HUES48 (cell line): Measurements from ENCODE around the gene MBP.

Source experiments
- H3K27ac ChIP-seq: one replicate; pipeline ENCODE4 v1.7.0; 2013; ENCODE audit warnings: low read depth, low read length, inconsistent platforms
- H3K27me3 ChIP-seq: 2 replicates; pipeline ENCODE4 v1.6.1; 2013; ENCODE audit warnings: mild to moderate bottlenecking, low read length; ENCODE audit not compliant: control insufficient read depth, insufficient read depth
- H3K36me3 ChIP-seq: 2 replicates; pipeline ENCODE4 v1.6.1; 2013; ENCODE audit warnings: low read length; ENCODE audit not compliant: control insufficient read depth, insufficient read depth
- H3K4me1 ChIP-seq: 2 replicates; pipeline ENCODE4 v1.6.1; 2013; ENCODE audit warnings: mild to moderate bottlenecking, low read length; ENCODE audit not compliant: control insufficient read depth, insufficient read depth
- H3K4me3 ChIP-seq: 2 replicates; pipeline ENCODE4 v1.5.1; 2013; ENCODE audit warnings: mild to moderate bottlenecking, low read depth, low read length
- H3K9ac ChIP-seq: 2 replicates; pipeline ENCODE4 v1.6.1; 2013; ENCODE audit warnings: mild to moderate bottlenecking, low read depth, low read length, moderate library complexity
- H3K9me3 ChIP-seq: 2 replicates; pipeline ENCODE4 v1.6.1; 2013; ENCODE audit warnings: low read length; ENCODE audit not compliant: control insufficient read depth, insufficient read depth

The MBP gene

GRCh38 chr18:77140439-77141109 is 8.0 kb upstream of the MBP start:
- Histone ChIP-seq H3K4me1 (no peaks in the 10 kb centered on the region), H3K27ac (no peak overlapping the region), H3K36me3 (no peaks in the 10 kb centered on the region), H3K4me3 (no peak overlapping the region), H3K27me3 (no peaks in the 10 kb centered on the region), H3K9ac (no peak overlapping the region), H3K9me3 (peaks cover 16% of the 10 kb centered on the region; the same call in 1 of the 2 replicates)

- Histone ChIP-seq H3K9ac (no peak overlapping the region), H3K27me3 (no peaks in the 10 kb centered on the region), H3K36me3 (no peaks in the 10 kb centered on the region), H3K9me3 (peaks cover 16% of the 10 kb centered on the region; the same call in 1 of the 2 replicates), H3K4me1 (no peaks in the 10 kb centered on the region), H3K27ac (no peak overlapping the region), H3K4me3 (no peak overlapping the region)
These were observed 7.4 kb upstream of the MBP start for GRCh38 chr18:77140030-77140429.

- Histone ChIP-seq H3K27ac (no peak overlapping the region), H3K9me3 (peaks cover 16% of the 10 kb centered on the region; the same call in 1 of the 2 replicates), H3K27me3 (peaks cover 2% of the 10 kb centered on the region), H3K36me3 (no peaks in the 10 kb centered on the region), H3K4me3 (no peak overlapping the region), H3K9ac (no peak overlapping the region), H3K4me1 (no peaks in the 10 kb centered on the region)
These were observed 7.0 kb upstream of the MBP start for GRCh38 chr18:77139619-77140018.

- no peaks in the 10 kb centered on the region for H3K36me3 ChIP-seq
- H3K27ac ChIP-seq = no peak overlapping the region
- peaks cover 7% of the 10 kb centered on the region; the same call in 1 of the 2 replicates for H3K9me3 ChIP-seq
- H3K4me3 ChIP-seq = no peak overlapping the region
- peaks cover 8% of the 10 kb centered on the region; the same call in 1 of the 2 replicates for H3K4me1 ChIP-seq
- no peak overlapping the region for H3K9ac ChIP-seq
- H3K27me3 ChIP-seq = peaks cover 16% of the 10 kb centered on the region
These were observed 5.7 kb upstream of the MBP start for GRCh38 chr18:77138270-77138669.

- Histone ChIP-seq H3K27ac (no peak overlapping the region), H3K9ac (no peak overlapping the region), H3K4me3 (no peak overlapping the region), H3K9me3 (peaks cover 3% of the 10 kb centered on the region; the same call in 1 of the 2 replicates), H3K4me1 (peaks cover 10% of the 10 kb centered on the region; the same call in 1 of the 2 replicates), H3K36me3 (no peaks in the 10 kb centered on the region), H3K27me3 (peaks cover 20% of the 10 kb centered on the region)
These were observed 5.3 kb upstream of the MBP start for GRCh38 chr18:77137851-77138250.

GRCh38 chr18:77136871-77137665 is 4.5 kb upstream of the MBP start:
- Histone ChIP-seq H3K36me3 (no peaks in the 10 kb centered on the region), H3K27ac (no peak overlapping the region), H3K4me1 (peaks cover 10% of the 10 kb centered on the region; the same call in 1 of the 2 replicates), H3K9me3 (no peaks in the 10 kb centered on the region; the same call in 1 of the 2 replicates), H3K9ac (no peak overlapping the region), H3K27me3 (peaks cover 22% of the 10 kb centered on the region), H3K4me3 (no peak overlapping the region)

- H3K27ac ChIP-seq = no peak overlapping the region
- H3K27me3 ChIP-seq = peaks cover 29% of the 10 kb centered on the region
- H3K4me3 ChIP-seq = no peak overlapping the region
- H3K9me3 ChIP-seq = no peaks in the 10 kb centered on the region
- no peaks in the 10 kb centered on the region for H3K36me3 ChIP-seq
- peaks cover 10% of the 10 kb centered on the region; the same call in 1 of the 2 replicates for H3K4me1 ChIP-seq
- no peak overlapping the region for H3K9ac ChIP-seq
These were observed 3.6 kb upstream of the MBP start for GRCh38 chr18:77136076-77136718.

GRCh38 chr18:77135339-77136075 is 2.9 kb upstream of the MBP start:
- no peak overlapping the region for H3K27ac ChIP-seq
- H3K4me3 ChIP-seq = no peak overlapping the region
- no peak overlapping the region for H3K9ac ChIP-seq
- H3K36me3 ChIP-seq = no peaks in the 10 kb centered on the region
- no peaks in the 10 kb centered on the region for H3K9me3 ChIP-seq
- peaks cover 10% of the 10 kb centered on the region; the same call in 1 of the 2 replicates for H3K4me1 ChIP-seq
- H3K27me3 ChIP-seq = peaks cover 36% of the 10 kb centered on the region

GRCh38 chr18:77134611-77135010 is 2.0 kb upstream of the MBP start:
- no peak overlapping the region for H3K4me3 ChIP-seq
- peaks cover 10% of the 10 kb centered on the region; the same call in 1 of the 2 replicates for H3K4me1 ChIP-seq
- H3K9me3 ChIP-seq = no peaks in the 10 kb centered on the region
- peaks cover 42% of the 10 kb centered on the region for H3K27me3 ChIP-seq
- H3K27ac ChIP-seq = no peak overlapping the region
- no peak overlapping the region for H3K9ac ChIP-seq
- H3K36me3 ChIP-seq = no peaks in the 10 kb centered on the region

GRCh38 chr18:77133835-77134496 is 1.4 kb upstream of the MBP start:
- H3K4me3 ChIP-seq = peak overlapping the region; percentile 70; the same call in 1 of the 2 replicates
- no peaks in the 10 kb centered on the region for H3K36me3 ChIP-seq
- H3K9me3 ChIP-seq = no peaks in the 10 kb centered on the region
- peaks cover 42% of the 10 kb centered on the region for H3K27me3 ChIP-seq
- no peak overlapping the region for H3K27ac ChIP-seq
- peaks cover 10% of the 10 kb centered on the region; the same call in 1 of the 2 replicates for H3K4me1 ChIP-seq
- H3K9ac ChIP-seq = no peak overlapping the region
